Measurements from ENCODE around the gene TSPAN14.

GRCh38 chr10:80405035-80405434 lies 49.1 kb upstream of the TSPAN14 start:
- TF ChIP-seq CTCF (conservative IDR thresholded peaks at IDR 0.05; ENCODE audit: low read length) (no peak), EZH2phosphoT487 (IDR thresholded peaks at IDR 0.05; ENCODE audit: borderline replicate concordance, low read depth, low read length) (no peak)
